Mesendoderm (in vitro differentiated cells): Measurements from ENCODE around the gene MILR1.
"Not testable (repeated sequence)": the region's sequence is repeated elsewhere in the genome, so short reads cannot be mapped to it uniquely, and the experiment has no call there.

Experiments used
- DNase-seq: peaks from one replicate; pipeline ENCODE4 v3.0.0; 2013
- H2AK5ac ChIP-seq: 2 replicates; pipeline ENCODE4 v1.6.1; 2013; ENCODE audit warnings: low read length, inconsistent platforms
- H2BK120ac ChIP-seq: 2 replicates; pipeline ENCODE4 v1.6.1; 2013; ENCODE audit warnings: low read depth, mild to moderate bottlenecking, low read length, moderate library complexity, mixed read lengths
- H2BK15ac ChIP-seq: replicated peaks from 2 replicates; pipeline ENCODE4 v1.6.1; 2013; ENCODE audit warnings: low read depth, mild to moderate bottlenecking, moderate library complexity
- H2BK5ac ChIP-seq: 2 replicates; pipeline ENCODE4 v1.6.1; 2013; ENCODE audit warnings: low read length, inconsistent platforms
- H3K18ac ChIP-seq: 2 replicates; pipeline ENCODE4 v1.6.1; 2013; ENCODE audit warnings: mild to moderate bottlenecking, low read length, mixed read lengths
- H3K23ac ChIP-seq: one replicate; pipeline ENCODE4 v1.6.1; 2013; ENCODE audit warnings: low read length
- H3K27ac ChIP-seq: 2 replicates; pipeline ENCODE4 v1.5.1; 2013; ENCODE audit warnings: low read depth, mild to moderate bottlenecking, inconsistent platforms, low read length, moderate library complexity
- H3K27me3 ChIP-seq: 2 replicates; pipeline ENCODE4 v1.6.1; 2013; ENCODE audit warnings: low read length, control low read depth, mild to moderate bottlenecking, inconsistent platforms; ENCODE audit not compliant: insufficient read depth, poor library complexity
- H3K36me3 ChIP-seq: 2 replicates; pipeline ENCODE4 v1.6.1; 2013; ENCODE audit warnings: low read length, inconsistent platforms; ENCODE audit not compliant: control insufficient read depth, insufficient read depth
- H3K4ac ChIP-seq: one replicate; pipeline ENCODE4 v1.6.1; 2013; ENCODE audit warnings: low read depth, mild to moderate bottlenecking, low read length, moderate library complexity
- H3K4me1 ChIP-seq: 2 replicates; pipeline ENCODE4 v1.6.1; 2013; ENCODE audit warnings: low read depth, low read length, inconsistent platforms; ENCODE audit not compliant: control insufficient read depth
- H3K4me2 ChIP-seq: 2 replicates; pipeline ENCODE4 v1.6.1; 2013; ENCODE audit warnings: low read length
- H3K4me3 ChIP-seq: 2 replicates; pipeline ENCODE4 v1.5.1; 2013; ENCODE audit warnings: mild to moderate bottlenecking, low read length
- H3K56ac ChIP-seq: one replicate; pipeline ENCODE4 v1.6.1; 2013; ENCODE audit warnings: low read length
- H3K79me1 ChIP-seq: 2 replicates; pipeline ENCODE4 v1.6.1; 2013; ENCODE audit warnings: low read length, inconsistent platforms
- H3K79me2 ChIP-seq: 2 replicates; pipeline ENCODE4 v1.6.1; 2013; ENCODE audit warnings: mild to moderate bottlenecking, low read length; ENCODE audit not compliant: control insufficient read depth, insufficient read depth
- H3K9ac ChIP-seq: 2 replicates; pipeline ENCODE4 v1.6.1; 2013; ENCODE audit warnings: low read length, inconsistent platforms
- H4K5ac ChIP-seq: one replicate; pipeline ENCODE4 v1.6.1; 2013; ENCODE audit warnings: low read length
- H4K8ac ChIP-seq: one replicate; pipeline ENCODE4 v1.6.1; 2013; ENCODE audit warnings: low read depth, mild to moderate bottlenecking, control low read depth, low read length, moderate library complexity
- WGBS: extraction: QIAGEN DNeasy Blood & Tissue Kit; methylation state at CpG from one replicate; pipeline ENCODE4 v1.1.7; 2013; ENCODE audit warnings: low lambda C conversion rate, missing lambda C conversion rate; ENCODE audit not compliant: insufficient coverage; ENCODE audit errors: extremely low coverage; 5-methylcytosine and 5-hydroxymethylcytosine counted together

Gene MILR1

DNA sequence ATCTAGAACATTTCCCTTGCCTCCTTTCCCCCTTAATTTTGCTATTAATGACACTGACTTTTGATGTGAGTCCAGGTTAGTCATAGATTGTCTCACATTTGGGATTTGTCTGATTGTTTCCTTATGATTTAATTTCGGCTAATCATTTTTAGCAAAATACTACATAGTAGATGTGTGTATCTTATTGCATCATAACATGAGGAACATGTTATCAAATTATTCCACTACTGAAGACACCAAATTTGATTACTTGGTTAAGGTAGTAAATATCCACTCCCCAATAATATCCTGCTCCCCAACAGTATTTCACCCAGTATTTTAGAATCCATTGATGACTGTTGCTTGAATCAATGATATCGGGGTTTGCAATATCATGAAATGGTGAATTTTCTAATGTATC is 45.2 kb downstream of the MILR1 start:
- Histone ChIP-seq H4K5ac (no peak overlapping the region), H3K23ac (no peak overlapping the region), H3K79me1 (no peaks in the 10 kb centered on the region), H2BK120ac (no peak overlapping the region), H3K56ac (no peak overlapping the region), H4K8ac (no peak overlapping the region), H2BK15ac (no peak overlapping the region), H2AK5ac (no peak overlapping the region), H3K9ac (no peak overlapping the region), H3K79me2 (peaks cover 10% of the 10 kb centered on the region), H3K18ac (no peak overlapping the region), H2BK5ac (no peak overlapping the region), H3K4ac (no peak overlapping the region), H3K4me2 (no peak overlapping the region), H3K27me3 (no peaks in the 10 kb centered on the region), H3K4me3 (no peak overlapping the region), H3K36me3 (peaks cover 2% of the 10 kb centered on the region), H3K4me1 (no peaks in the 10 kb centered on the region), H3K27ac (no peak overlapping the region)
- DNase-seq: no peak
- no CpG with 5 or more reads among the region's 2 CpGs for WGBS

DNA sequence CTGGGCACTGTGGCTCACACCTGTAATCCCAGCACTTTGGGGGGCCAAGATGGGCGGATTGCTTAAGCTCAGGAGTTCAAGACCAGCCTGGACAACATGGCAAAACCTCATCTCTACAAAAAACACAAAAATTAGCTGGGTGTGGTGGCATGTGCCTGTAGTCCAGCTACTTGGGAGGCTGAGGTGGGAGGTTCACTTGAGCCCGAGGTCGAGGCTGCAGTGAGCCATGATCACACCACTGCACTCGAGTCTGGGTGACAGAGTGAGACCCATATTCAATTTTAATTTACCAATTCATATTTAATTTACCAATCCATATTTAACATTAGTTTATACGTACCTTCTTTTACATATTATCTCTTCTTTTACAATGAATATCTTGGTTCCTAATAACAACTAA is 46.4 kb downstream of the MILR1 start:
- H3K4me2 ChIP-seq, H3K4me1 ChIP-seq, H3K56ac ChIP-seq, H4K5ac ChIP-seq, H3K36me3 ChIP-seq, H3K18ac ChIP-seq, H3K9ac ChIP-seq, H2BK120ac ChIP-seq, H4K8ac ChIP-seq, H3K4me3 ChIP-seq, DNase-seq, H3K4ac ChIP-seq, H2BK5ac ChIP-seq, H2BK15ac ChIP-seq, H2AK5ac ChIP-seq, H3K23ac ChIP-seq, H3K27ac ChIP-seq, H3K27me3 ChIP-seq, H3K79me1 ChIP-seq: not testable (repeated sequence)
- peaks cover 12% of the 10 kb centered on the region for H3K79me2 ChIP-seq
- WGBS: 100% methylated on average over 1 of the region's 5 CpGs

DNA sequence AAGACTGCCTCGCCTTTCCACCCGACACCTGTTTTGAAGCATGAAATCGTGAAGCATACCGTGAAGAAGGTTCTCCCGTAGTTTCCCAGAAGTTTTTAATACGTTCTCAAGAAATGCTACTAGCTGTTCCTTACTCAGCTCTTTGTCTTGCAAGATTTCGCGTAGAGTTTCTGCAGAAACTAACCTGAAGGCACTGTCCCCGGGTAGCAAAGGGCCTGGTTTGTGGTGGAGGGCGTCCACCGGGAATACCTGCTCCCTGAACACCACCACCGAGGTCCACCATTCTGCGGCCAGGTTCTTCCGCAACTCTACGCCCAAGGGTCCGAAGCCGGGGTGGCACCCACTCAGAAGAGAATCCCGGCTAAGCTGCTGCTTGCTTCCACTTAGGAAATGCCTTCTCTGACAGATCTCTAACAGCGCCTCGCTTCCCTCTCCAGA is 47.5 kb downstream of the MILR1 start:
- peak overlapping the region; percentile 95 for H3K56ac ChIP-seq
- no peak overlapping the region for H2BK5ac ChIP-seq
- H3K23ac ChIP-seq: no peak overlapping the region
- H3K36me3 ChIP-seq: peaks cover 13% of the 10 kb centered on the region
- peaks cover 19% of the 10 kb centered on the region for H3K79me2 ChIP-seq
- no peaks in the 10 kb centered on the region for H3K4me1 ChIP-seq
- peaks cover 6% of the 10 kb centered on the region for H3K79me1 ChIP-seq
- no peaks in the 10 kb centered on the region for H3K27me3 ChIP-seq
- no peak for DNase-seq
- WGBS: no CpG with 5 or more reads among the region's 20 CpGs
- H3K4ac ChIP-seq: no peak overlapping the region
- H2BK120ac ChIP-seq: no peak overlapping the region
- H3K27ac ChIP-seq: peak overlapping the region; percentile 74
- peak overlapping the region; percentile 60 for H3K4me2 ChIP-seq
- H2BK15ac ChIP-seq: no peak overlapping the region
- no peak overlapping the region for H3K18ac ChIP-seq
- H3K4me3 ChIP-seq: peak overlapping the region; percentile 89
- no peak overlapping the region for H4K8ac ChIP-seq
- H2AK5ac ChIP-seq: no peak overlapping the region
- H3K9ac ChIP-seq: peak overlapping the region; percentile 88
- no peak overlapping the region for H4K5ac ChIP-seq

DNA sequence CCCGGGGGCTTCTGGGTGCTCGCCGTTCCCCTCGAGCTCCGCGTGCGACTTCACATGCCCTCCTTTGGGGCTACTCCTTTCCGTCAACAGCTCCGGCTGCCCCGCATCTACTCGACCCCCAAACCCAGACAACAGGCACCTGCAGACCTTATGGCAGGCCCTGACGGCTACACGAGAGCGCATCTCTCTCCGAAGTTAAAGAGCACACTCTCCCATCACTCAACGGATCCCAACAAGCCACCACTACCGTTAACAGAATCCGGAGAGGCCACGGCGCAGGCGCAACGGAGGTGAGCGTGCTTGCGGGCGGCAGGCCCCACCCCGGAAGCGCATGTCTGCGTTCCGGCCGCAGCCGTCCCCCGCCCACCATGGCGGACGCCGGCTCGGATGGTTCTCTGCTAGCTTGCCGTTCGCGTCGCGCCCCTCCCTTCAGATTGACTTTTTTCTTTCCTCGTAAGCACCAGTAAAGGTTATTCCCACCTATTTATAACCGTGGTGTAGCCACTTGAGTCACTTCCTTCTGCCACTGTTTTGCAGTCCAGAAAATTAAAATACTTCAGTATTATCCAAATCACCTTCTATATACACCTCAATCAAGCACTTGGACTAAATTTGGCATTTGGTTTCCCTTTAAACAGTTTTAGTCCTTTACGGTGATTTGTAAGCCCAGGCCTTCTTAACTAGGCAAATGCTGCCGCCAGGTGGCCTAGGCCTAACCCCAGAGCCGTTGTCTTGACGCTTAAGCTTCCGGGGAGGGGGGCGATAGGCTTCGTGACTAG is 48.1 kb downstream of the MILR1 start, which contains the start of gene POLG2:
Gene POLG2 (minus strand): TSS at position 269 of the 779 bp plus-strand sequence. CDS start 86 bp downstream, at position 183.
- Histone ChIP-seq H4K5ac (no peak within 1 kb of the TSS), H2AK5ac (no peak within 1 kb of the TSS), H3K9ac (peak within 1 kb of the TSS; percentile 88), H2BK120ac (no peak within 1 kb of the TSS), H3K36me3 (peaks cover 18% of the 10 kb centered on the region), H3K4me1 (no peaks in the 10 kb centered on the region), H3K79me2 (peaks cover 23% of the 10 kb centered on the region), H3K27me3 (no peaks in the 10 kb centered on the region), H3K79me1 (peaks cover 10% of the 10 kb centered on the region), H3K56ac (peak within 1 kb of the TSS; percentile 95), H3K18ac (no peak within 1 kb of the TSS), H2BK5ac (no peak within 1 kb of the TSS), H3K4me3 (peak within 1 kb of the TSS; percentile 89), H3K4ac (no peak within 1 kb of the TSS), H3K4me2 (peak within 1 kb of the TSS; percentile 73), H4K8ac (no peak within 1 kb of the TSS), H3K27ac (peak within 1 kb of the TSS; percentile 74), H3K23ac (peak within 1 kb of the TSS; percentile 83), H2BK15ac (no peak within 1 kb of the TSS)
- no CpG with 5 or more reads among the region's 50 CpGs for WGBS
- DNase-seq: peak; percentile 97

DNA sequence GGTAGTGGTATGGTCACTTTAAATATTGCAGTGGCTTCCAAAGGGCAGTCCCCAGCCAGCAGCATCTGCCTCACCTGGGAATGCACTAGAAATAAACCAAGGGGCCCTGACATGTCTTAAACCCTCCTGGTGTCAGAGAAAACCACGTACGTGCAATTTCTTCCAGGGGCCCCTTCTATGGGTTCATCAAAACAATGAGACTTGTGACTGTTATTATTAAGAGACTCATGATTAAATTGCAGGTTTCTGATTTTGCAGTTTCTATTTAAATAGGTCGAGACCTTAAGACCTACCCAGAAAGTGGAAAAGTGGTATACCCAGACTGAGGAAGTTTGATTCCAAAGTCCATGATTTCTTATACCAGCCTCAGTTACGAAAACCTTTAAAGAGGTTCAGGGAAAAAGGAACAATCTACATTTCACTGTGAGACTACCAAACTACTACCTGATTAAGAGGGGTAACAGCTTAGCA is 48.7 kb downstream of the MILR1 start:
- Histone ChIP-seq H3K4me1 (no peaks in the 10 kb centered on the region), H3K79me2 (peaks cover 29% of the 10 kb centered on the region), H2AK5ac (no peak overlapping the region), H3K23ac (no peak overlapping the region), H3K4me2 (no peak overlapping the region), H3K27me3 (no peaks in the 10 kb centered on the region), H3K18ac (no peak overlapping the region), H2BK120ac (no peak overlapping the region), H3K9ac (peak overlapping the region; percentile 50), H2BK5ac (no peak overlapping the region), H3K36me3 (peaks cover 21% of the 10 kb centered on the region), H2BK15ac (no peak overlapping the region), H3K4me3 (no peak overlapping the region), H3K4ac (no peak overlapping the region), H3K56ac (no peak overlapping the region), H3K79me1 (peaks cover 13% of the 10 kb centered on the region), H3K27ac (peak overlapping the region; percentile 69), H4K5ac (no peak overlapping the region), H4K8ac (no peak overlapping the region)
- no CpG with 5 or more reads among the region's 4 CpGs for WGBS
- DNase-seq: no peak
